Rectal smooth muscle tissue (tissue), 1 donor: ENCODE results near the gene DPEP2.
A peak's percentile ranks its signal among the peaks of the same experiment; 100 is the strongest.
"Not testable (repeated sequence)": the region's sequence is repeated elsewhere in the genome, so short reads cannot be mapped to it uniquely, and the experiment has no call there.

Experiments used
- H3K27ac ChIP-seq: one replicate; pipeline ENCODE4 v1.7.0; 2013; ENCODE audit warnings: low read depth, low read length, inconsistent platforms
- H3K27me3 ChIP-seq: one replicate; pipeline ENCODE4 v1.7.0; 2013; ENCODE audit warnings: low read length; ENCODE audit not compliant: control insufficient read depth, insufficient read depth
- H3K36me3 ChIP-seq: one replicate; pipeline ENCODE4 v1.7.0; 2013; ENCODE audit warnings: low read length; ENCODE audit not compliant: control insufficient read depth, insufficient read depth
- H3K4me1 ChIP-seq: one replicate; pipeline ENCODE4 v1.7.0; 2013; ENCODE audit warnings: low read length; ENCODE audit not compliant: control insufficient read depth, insufficient read depth
- H3K4me3 ChIP-seq: one replicate; pipeline ENCODE4 v1.7.0; 2013; ENCODE audit warnings: low read length
- H3K9ac ChIP-seq: one replicate; pipeline ENCODE4 v1.7.0; 2013; ENCODE audit warnings: low read length

The DPEP2 gene

GRCh38 chr16:68022728-68023537 is 23.6 kb upstream of the DPEP2 start, which contains the start of the genes DDX28 and DUS2:
TSS of gene DDX28 (minus strand) at chr16:68023232. CDS start at chr16:68023202, 30 bp downstream.
TSS of gene DUS2 (plus strand) at chr16:68023284. CDS start at chr16:68038024, 14,740 bp downstream.
- Histone ChIP-seq H3K27me3 (no peaks in the 10 kb centered on the region), H3K27ac (peak within 1 kb of the TSS; percentile 77), H3K36me3 (no peaks in the 10 kb centered on the region), H3K4me1 (peaks cover 7% of the 10 kb centered on the region), H3K4me3 (peak within 1 kb of the TSS; percentile 99), H3K9ac (peak within 1 kb of the TSS; percentile 99)

GRCh38 chr16:68022278-68022727 is 23.0 kb upstream of the DPEP2 start:
- Histone ChIP-seq H3K36me3 (no peaks in the 10 kb centered on the region), H3K27me3 (no peaks in the 10 kb centered on the region), H3K4me1 (peaks cover 7% of the 10 kb centered on the region), H3K27ac (peak overlapping the region; percentile 77), H3K9ac (peak overlapping the region; percentile 74), H3K4me3 (peak overlapping the region; percentile 99)

- Histone ChIP-seq H3K36me3 (no peaks in the 10 kb centered on the region), H3K27ac (no peak overlapping the region), H3K9ac (no peak overlapping the region), H3K4me3 (no peak overlapping the region), H3K4me1 (peaks cover 7% of the 10 kb centered on the region), H3K27me3 (no peaks in the 10 kb centered on the region)
These were observed 22.2 kb upstream of the DPEP2 start for GRCh38 chr16:68021490-68021889.

GRCh38 chr16:68019167-68019680 is 19.9 kb upstream of the DPEP2 start:
- no peaks in the 10 kb centered on the region for H3K36me3 ChIP-seq
- no peak overlapping the region for H3K27ac ChIP-seq
- H3K27me3 ChIP-seq = no peaks in the 10 kb centered on the region
- no peak overlapping the region for H3K4me3 ChIP-seq
- no peak overlapping the region for H3K9ac ChIP-seq
- peaks cover 7% of the 10 kb centered on the region for H3K4me1 ChIP-seq

GRCh38 chr16:68015681-68016080 is 16.4 kb upstream of the DPEP2 start, which contains the start of gene DPEP2NB:
TSS of gene DPEP2NB (minus strand) at chr16:68015911. CDS start at chr16:68015770, 141 bp downstream.
- no peaks in the 10 kb centered on the region for H3K27me3 ChIP-seq
- no peaks in the 10 kb centered on the region for H3K36me3 ChIP-seq
- H3K4me3 ChIP-seq = no peak within 1 kb of the TSS
- H3K4me1 ChIP-seq = no peaks in the 10 kb centered on the region
- H3K27ac ChIP-seq = no peak within 1 kb of the TSS
- no peak within 1 kb of the TSS for H3K9ac ChIP-seq

- Histone ChIP-seq H3K9ac (no peak overlapping the region), H3K36me3 (no peaks in the 10 kb centered on the region), H3K27me3 (no peaks in the 10 kb centered on the region), H3K4me3 (no peak overlapping the region), H3K27ac (no peak overlapping the region), H3K4me1 (no peaks in the 10 kb centered on the region)
These were observed 14.2 kb upstream of the DPEP2 start for GRCh38 chr16:68013440-68013839.

- not testable (repeated sequence) for H3K27ac ChIP-seq, H3K9ac ChIP-seq, H3K4me1 ChIP-seq, H3K27me3 ChIP-seq, H3K4me3 ChIP-seq, H3K36me3 ChIP-seq
These were observed 10.6 kb upstream of the DPEP2 start for GRCh38 chr16:68009872-68010271.

- no peak overlapping the region for H3K4me3 ChIP-seq
- no peak overlapping the region for H3K27ac ChIP-seq
- H3K27me3 ChIP-seq = no peaks in the 10 kb centered on the region
- H3K36me3 ChIP-seq = no peaks in the 10 kb centered on the region
- no peaks in the 10 kb centered on the region for H3K4me1 ChIP-seq
- H3K9ac ChIP-seq = no peak overlapping the region
These were observed 10.0 kb upstream of the DPEP2 start for GRCh38 chr16:68009157-68009735.

GRCh38 chr16:68005786-68006286 is 6.6 kb upstream of the DPEP2 start:
- Histone ChIP-seq H3K9ac (no peak overlapping the region), H3K36me3 (no peaks in the 10 kb centered on the region), H3K27ac (no peak overlapping the region), H3K27me3 (no peaks in the 10 kb centered on the region), H3K4me3 (no peak overlapping the region), H3K4me1 (no peaks in the 10 kb centered on the region)

GRCh38 chr16:68005211-68005610 is 5.9 kb upstream of the DPEP2 start:
- H3K27me3 ChIP-seq = no peaks in the 10 kb centered on the region
- H3K36me3 ChIP-seq = no peaks in the 10 kb centered on the region
- no peak overlapping the region for H3K9ac ChIP-seq
- no peak overlapping the region for H3K4me3 ChIP-seq
- H3K4me1 ChIP-seq = no peaks in the 10 kb centered on the region
- H3K27ac ChIP-seq = no peak overlapping the region

GRCh38 chr16:68003031-68003430 is 3.7 kb upstream of the DPEP2 start:
- H3K4me3 ChIP-seq = no peak overlapping the region
- H3K9ac ChIP-seq = no peak overlapping the region
- no peak overlapping the region for H3K27ac ChIP-seq
- H3K27me3 ChIP-seq = no peaks in the 10 kb centered on the region
- H3K36me3 ChIP-seq = no peaks in the 10 kb centered on the region
- H3K4me1 ChIP-seq = no peaks in the 10 kb centered on the region

- Histone ChIP-seq H3K4me3 (peak overlapping the region; percentile 13), H3K9ac (no peak overlapping the region), H3K27me3 (no peaks in the 10 kb centered on the region), H3K4me1 (no peaks in the 10 kb centered on the region), H3K36me3 (no peaks in the 10 kb centered on the region), H3K27ac (no peak overlapping the region)
These were observed 1.2 kb upstream of the DPEP2 start for GRCh38 chr16:68000450-68000849.
